ENCODE measurements around the gene FIGN.

DNA sequence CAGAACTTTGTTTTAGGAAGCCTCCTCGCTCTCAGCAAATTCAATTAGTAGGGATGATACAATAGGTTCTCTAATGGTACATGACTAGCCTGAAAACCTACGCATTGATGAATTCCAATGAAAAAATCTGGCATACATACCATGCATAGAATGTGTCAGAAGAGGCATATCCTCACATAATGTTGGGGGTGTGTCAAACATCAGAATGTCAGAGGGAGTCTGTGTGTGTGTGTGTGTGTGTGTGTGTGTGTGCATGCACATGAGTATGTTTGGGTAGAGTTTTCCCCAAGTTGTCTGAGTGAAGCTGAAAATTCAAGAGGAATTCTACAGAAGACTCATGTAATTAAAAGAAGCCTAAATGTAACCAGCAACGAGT is 78.5 kb downstream of the FIGN start:
- TF ChIP-seq SUZ12 (IDR thresholded peaks at IDR 0.05; ENCODE audit: unreplicated experiment): no peak
- TF ChIP-seq KLF5 (IDR thresholded peaks at IDR 0.05; ENCODE audit: partially characterized antibody): no peak
- TF ChIP-seq, protein P1, sequence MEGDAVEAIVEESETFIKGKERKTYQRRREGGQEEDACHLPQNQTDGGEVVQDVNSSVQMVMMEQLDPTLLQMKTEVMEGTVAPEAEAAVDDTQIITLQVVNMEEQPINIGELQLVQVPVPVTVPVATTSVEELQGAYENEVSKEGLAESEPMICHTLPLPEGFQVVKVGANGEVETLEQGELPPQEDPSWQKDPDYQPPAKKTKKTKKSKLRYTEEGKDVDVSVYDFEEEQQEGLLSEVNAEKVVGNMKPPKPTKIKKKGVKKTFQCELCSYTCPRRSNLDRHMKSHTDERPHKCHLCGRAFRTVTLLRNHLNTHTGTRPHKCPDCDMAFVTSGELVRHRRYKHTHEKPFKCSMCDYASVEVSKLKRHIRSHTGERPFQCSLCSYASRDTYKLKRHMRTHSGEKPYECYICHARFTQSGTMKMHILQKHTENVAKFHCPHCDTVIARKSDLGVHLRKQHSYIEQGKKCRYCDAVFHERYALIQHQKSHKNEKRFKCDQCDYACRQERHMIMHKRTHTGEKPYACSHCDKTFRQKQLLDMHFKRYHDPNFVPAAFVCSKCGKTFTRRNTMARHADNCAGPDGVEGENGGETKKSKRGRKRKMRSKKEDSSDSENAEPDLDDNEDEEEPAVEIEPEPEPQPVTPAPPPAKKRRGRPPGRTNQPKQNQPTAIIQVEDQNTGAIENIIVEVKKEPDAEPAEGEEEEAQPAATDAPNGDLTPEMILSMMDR (IDR thresholded peaks at IDR 0.05 in 2 of 3, conservative IDR thresholded peaks at IDR 0.05 in 1 of 3; ENCODE audit: control insufficient read depth in 2 of 3, extremely low read depth in 1 of 3, insufficient read depth in 1 of 3, low read depth in 3 of 3, low read length in 3 of 3): no peak
- TF ChIP-seq POU2F2 (IDR thresholded peaks at IDR 0.05; ENCODE audit: borderline replicate concordance, low read depth, low read length): no peak
- TF ChIP-seq POLR2A (IDR thresholded peaks at IDR 0.05; ENCODE audit: low read depth, low read length): no peak
- TF ChIP-seq, protein P2, sequence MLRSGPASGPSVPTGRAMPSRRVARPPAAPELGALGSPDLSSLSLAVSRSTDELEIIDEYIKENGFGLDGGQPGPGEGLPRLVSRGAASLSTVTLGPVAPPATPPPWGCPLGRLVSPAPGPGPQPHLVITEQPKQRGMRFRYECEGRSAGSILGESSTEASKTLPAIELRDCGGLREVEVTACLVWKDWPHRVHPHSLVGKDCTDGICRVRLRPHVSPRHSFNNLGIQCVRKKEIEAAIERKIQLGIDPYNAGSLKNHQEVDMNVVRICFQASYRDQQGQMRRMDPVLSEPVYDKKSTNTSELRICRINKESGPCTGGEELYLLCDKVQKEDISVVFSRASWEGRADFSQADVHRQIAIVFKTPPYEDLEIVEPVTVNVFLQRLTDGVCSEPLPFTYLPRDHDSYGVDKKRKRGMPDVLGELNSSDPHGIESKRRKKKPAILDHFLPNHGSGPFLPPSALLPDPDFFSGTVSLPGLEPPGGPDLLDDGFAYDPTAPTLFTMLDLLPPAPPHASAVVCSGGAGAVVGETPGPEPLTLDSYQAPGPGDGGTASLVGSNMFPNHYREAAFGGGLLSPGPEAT (IDR thresholded peaks at IDR 0.05; ENCODE audit: low read depth): no peak
- TF ChIP-seq SMC3 (IDR thresholded peaks at IDR 0.05; ENCODE audit: borderline replicate concordance, low read length): no peak
- no peak for TF ChIP-seq POLR2AphosphoS5 (IDR thresholded peaks at IDR 0.05; ENCODE audit: low read length)
